Rectal smooth muscle tissue (tissue), 1 donor: Measurements from ENCODE around the gene ARID3C.

Experiments
- H3K27ac ChIP-seq: one replicate; pipeline ENCODE4 v1.7.0; 2013; ENCODE audit warnings: low read depth, low read length, inconsistent platforms
- H3K27me3 ChIP-seq: one replicate; pipeline ENCODE4 v1.7.0; 2013; ENCODE audit warnings: low read length; ENCODE audit not compliant: control insufficient read depth, insufficient read depth
- H3K36me3 ChIP-seq: one replicate; pipeline ENCODE4 v1.7.0; 2013; ENCODE audit warnings: low read length; ENCODE audit not compliant: control insufficient read depth, insufficient read depth
- H3K4me1 ChIP-seq: one replicate; pipeline ENCODE4 v1.7.0; 2013; ENCODE audit warnings: low read length; ENCODE audit not compliant: control insufficient read depth, insufficient read depth
- H3K4me3 ChIP-seq: one replicate; pipeline ENCODE4 v1.7.0; 2013; ENCODE audit warnings: low read length
- H3K9ac ChIP-seq: one replicate; pipeline ENCODE4 v1.7.0; 2013; ENCODE audit warnings: low read length

Gene ARID3C

DNA sequence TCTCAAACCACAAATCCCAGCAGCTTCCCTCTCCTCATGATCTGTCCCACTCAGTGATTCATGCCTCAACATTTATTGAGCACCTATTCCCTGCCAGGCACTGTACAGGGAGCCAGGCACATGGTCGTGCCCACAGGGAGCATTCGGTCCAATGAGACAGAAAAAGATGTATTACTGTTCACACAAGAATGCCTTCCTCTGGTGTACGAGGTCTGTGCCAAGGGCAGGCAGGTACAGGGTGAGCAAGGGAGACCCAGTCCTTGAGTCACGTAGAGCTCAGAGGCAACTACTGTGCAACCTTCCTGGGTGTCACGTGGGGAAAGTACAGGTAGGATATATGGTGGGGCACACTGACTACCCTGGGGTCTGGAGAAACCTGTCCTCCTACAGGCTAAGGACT, 43.9 kb downstream of the ARID3C start:
- Histone ChIP-seq H3K4me3 (no peak overlapping the region), H3K9ac (no peak overlapping the region), H3K27me3 (peaks cover 40% of the 10 kb centered on the region), H3K4me1 (no peaks in the 10 kb centered on the region), H3K36me3 (no peaks in the 10 kb centered on the region), H3K27ac (no peak overlapping the region)

- Histone ChIP-seq H3K9ac (no peak overlapping the region), H3K4me3 (no peak overlapping the region), H3K4me1 (peaks cover 3% of the 10 kb centered on the region), H3K36me3 (no peaks in the 10 kb centered on the region), H3K27me3 (peaks cover 43% of the 10 kb centered on the region), H3K27ac (no peak overlapping the region)
Measured at GRCh38 chr9:34582787-34583186, 46.1 kb downstream of the ARID3C start.

DNA sequence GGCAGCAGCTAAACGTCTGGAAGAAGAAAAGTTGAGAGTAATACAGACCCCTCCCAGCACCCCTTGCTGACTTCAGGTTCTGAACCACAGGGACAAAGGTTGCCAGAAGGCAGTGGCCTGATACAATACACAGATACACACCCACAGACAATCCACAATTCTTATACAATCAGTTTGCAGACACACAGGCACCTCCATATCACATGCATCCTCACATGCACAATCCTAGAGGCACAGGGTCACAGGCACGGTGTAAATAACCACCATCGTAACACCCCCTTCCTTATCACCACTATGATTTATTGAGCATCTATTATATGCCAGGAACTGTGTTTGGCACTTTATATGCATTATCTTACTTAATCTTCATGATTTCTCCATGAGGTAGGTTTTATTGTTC, 47.5 kb downstream of the ARID3C start:
- no peaks in the 10 kb centered on the region for H3K36me3 ChIP-seq
- peaks cover 3% of the 10 kb centered on the region for H3K4me1 ChIP-seq
- no peak overlapping the region for H3K4me3 ChIP-seq
- peaks cover 42% of the 10 kb centered on the region for H3K27me3 ChIP-seq
- H3K27ac ChIP-seq: no peak overlapping the region
- H3K9ac ChIP-seq: no peak overlapping the region

DNA sequence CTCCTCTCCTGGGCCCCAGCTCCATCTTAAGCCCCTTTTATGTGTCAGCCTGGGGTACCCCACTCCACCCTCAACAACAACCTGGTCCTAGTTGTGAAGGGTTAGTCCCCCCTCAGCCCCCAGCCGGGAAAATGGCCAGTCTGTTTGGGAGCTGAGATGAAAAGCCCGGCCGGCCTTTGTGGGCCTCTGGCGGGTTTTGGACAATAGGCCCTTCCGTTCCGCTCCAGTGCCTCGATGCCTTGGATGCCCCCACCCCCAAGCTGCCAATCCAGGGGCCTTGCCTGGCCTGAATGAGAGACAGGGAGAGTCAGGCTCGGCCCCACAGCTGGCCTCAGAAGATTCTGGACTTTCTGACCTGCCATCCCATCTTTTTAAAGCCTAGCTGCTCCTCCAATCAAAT, 48.5 kb downstream of the ARID3C start:
- H3K27ac ChIP-seq: no peak overlapping the region
- H3K4me3 ChIP-seq: no peak overlapping the region
- no peaks in the 10 kb centered on the region for H3K36me3 ChIP-seq
- peaks cover 3% of the 10 kb centered on the region for H3K4me1 ChIP-seq
- H3K27me3 ChIP-seq: peaks cover 32% of the 10 kb centered on the region
- no peak overlapping the region for H3K9ac ChIP-seq

DNA sequence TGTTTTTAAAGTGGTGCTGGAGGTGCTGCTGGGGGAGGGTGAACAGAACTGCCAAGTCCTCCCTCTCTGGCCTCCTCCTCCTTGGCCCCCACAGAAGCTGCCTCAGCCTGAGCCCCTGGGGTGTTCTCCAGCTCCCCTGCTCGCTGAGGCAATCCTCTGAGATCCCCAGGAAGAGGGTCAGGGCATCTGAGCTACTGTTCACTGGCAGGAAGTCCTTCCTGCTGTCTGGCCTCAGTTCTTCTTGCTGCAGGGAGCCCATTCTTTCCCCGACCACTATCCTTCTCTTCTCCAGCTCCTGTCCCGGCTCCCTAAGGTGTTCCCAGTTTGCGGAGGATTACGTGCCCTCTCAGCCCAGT, 49.1 kb downstream of the ARID3C start:
- H3K27me3 ChIP-seq: peaks cover 32% of the 10 kb centered on the region

GRCh38 chr9:34579104-34579807, 49.6 kb downstream of the ARID3C start:
- H3K36me3 ChIP-seq: no peaks in the 10 kb centered on the region
- H3K27ac ChIP-seq: no peak overlapping the region
- peaks cover 32% of the 10 kb centered on the region for H3K27me3 ChIP-seq
- no peak overlapping the region for H3K4me3 ChIP-seq
- peaks cover 3% of the 10 kb centered on the region for H3K4me1 ChIP-seq
- H3K9ac ChIP-seq: no peak overlapping the region

More for the DNA sequence above, 49.1 kb downstream of the ARID3C start:
- no peaks in the 10 kb centered on the region for H3K36me3 ChIP-seq
- H3K27ac ChIP-seq: no peak overlapping the region
- H3K9ac ChIP-seq: no peak overlapping the region
- H3K4me1 ChIP-seq: peaks cover 3% of the 10 kb centered on the region
- no peak overlapping the region for H3K4me3 ChIP-seq

DNA sequence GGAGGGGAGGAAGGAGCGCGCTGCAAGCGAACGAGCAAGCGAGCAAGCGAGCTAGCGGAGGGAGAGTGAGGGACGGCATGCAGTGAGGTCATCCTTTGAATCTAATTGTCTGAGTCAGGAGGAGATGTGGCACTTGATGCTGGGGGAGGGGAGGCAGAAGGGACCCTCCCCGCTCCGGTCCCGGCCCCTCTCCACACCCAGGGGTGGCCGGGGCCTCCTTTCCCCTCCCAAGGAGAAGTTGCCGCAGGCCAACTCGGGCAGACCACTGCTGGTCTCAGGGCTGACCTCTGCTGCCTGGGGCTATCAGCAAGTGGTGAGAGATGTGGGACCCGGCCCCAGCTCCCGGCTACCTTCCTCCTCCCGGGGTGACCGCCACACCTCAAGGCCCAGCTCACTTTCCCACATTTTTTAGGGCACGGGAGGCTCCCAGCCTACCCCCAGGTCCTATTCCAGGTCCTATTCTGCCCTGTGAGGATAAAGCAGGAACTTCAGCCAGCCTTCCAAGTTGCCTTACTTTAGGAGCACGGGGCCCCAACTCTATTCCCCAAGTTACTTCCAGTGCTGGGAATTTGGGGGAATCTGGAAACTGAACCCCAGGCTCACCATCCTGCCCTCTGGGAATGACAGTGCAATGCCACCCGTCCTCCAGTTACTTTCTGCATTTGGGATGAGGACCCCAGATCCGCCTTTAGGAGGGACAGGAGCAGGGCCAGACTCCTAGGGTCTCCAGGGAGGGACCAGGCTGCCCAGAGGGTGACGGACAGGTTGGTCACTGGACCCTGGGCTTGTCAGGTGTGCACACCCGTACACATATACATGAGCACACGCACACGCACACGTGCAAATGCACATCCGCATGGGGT, 50.4 kb downstream of the ARID3C start:
- Histone ChIP-seq H3K4me3 (no peak overlapping the region), H3K27me3 (peaks cover 32% of the 10 kb centered on the region), H3K4me1 (peaks cover 3% of the 10 kb centered on the region), H3K9ac (no peak overlapping the region), H3K27ac (no peak overlapping the region), H3K36me3 (no peaks in the 10 kb centered on the region)

DNA sequence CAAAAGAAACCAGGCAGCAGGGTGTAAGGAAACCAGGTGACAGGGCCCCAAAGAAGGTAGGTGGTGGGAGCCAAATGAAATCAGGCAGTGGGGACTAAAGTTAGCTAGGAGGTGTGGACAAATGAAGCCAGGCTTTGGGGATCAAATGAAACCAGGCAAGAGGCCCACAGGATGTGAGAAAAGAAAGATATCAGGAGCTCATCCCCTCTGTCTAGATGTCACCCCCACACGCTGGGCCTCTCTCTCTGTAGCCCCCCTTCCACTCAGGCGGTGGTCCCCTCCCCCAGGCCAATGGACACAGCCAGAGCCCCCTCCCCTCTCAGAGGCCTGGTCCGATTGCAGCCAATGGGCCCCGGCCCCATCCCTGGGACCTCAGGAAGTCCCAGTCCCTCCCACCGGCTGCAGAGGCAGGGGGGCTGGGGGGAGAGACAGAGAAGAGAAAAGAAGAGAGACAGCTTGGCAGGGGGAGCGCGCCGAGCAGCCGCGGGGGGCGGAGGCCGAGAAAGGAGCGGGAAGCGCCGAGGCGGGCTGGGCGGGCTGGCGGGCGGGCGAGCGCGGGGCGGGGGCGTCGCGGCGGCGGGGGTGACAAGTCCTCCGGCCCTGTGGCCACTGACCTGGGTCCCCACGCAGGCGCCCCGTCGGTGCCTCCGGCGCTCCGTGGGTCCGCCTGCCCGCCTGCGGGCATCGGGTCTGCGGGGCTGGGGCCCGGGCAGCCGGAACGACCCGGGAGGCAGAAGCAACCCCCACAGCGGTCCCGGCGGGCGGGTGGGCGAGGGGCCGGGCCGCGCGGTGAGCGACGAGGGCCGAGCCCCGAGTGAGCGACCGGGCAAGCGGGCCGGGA, 51.2 kb downstream of the ARID3C start:
- Histone ChIP-seq H3K36me3 (no peaks in the 10 kb centered on the region), H3K27me3 (peaks cover 33% of the 10 kb centered on the region), H3K4me3 (no peak overlapping the region), H3K27ac (no peak overlapping the region), H3K9ac (no peak overlapping the region), H3K4me1 (peaks cover 3% of the 10 kb centered on the region)

GRCh38 chr9:34576597-34577399, 52.1 kb downstream of the ARID3C start:
- H3K27ac ChIP-seq: no peak overlapping the region
- H3K36me3 ChIP-seq: no peaks in the 10 kb centered on the region
- H3K27me3 ChIP-seq: peaks cover 33% of the 10 kb centered on the region
- peaks cover 3% of the 10 kb centered on the region for H3K4me1 ChIP-seq
- no peak overlapping the region for H3K9ac ChIP-seq
- no peak overlapping the region for H3K4me3 ChIP-seq

GRCh38 chr9:34575862-34576596, 52.8 kb downstream of the ARID3C start:
- H3K4me3 ChIP-seq: no peak overlapping the region
- H3K27me3 ChIP-seq: peaks cover 31% of the 10 kb centered on the region

GRCh38 chr9:34575241-34575640, 53.6 kb downstream of the ARID3C start:
- H3K27me3 ChIP-seq: peaks cover 28% of the 10 kb centered on the region
- no peak overlapping the region for H3K27ac ChIP-seq

More at GRCh38 chr9:34575862-34576596, 52.8 kb downstream of the ARID3C start:
- Histone ChIP-seq H3K27ac (no peak overlapping the region), H3K36me3 (no peaks in the 10 kb centered on the region), H3K9ac (no peak overlapping the region), H3K4me1 (peaks cover 3% of the 10 kb centered on the region)

More at GRCh38 chr9:34575241-34575640, 53.6 kb downstream of the ARID3C start:
- Histone ChIP-seq H3K4me3 (no peak overlapping the region), H3K9ac (no peak overlapping the region), H3K4me1 (peaks cover 3% of the 10 kb centered on the region), H3K36me3 (no peaks in the 10 kb centered on the region)
